Measurements from ENCODE around the gene RIPK4. TPM values are rescaled to one million over a fixed set of nuclear protein-coding genes. Genes with fewer than 3 reads are reported as not detected.
"Not testable (repeated sequence)": the region's sequence is repeated elsewhere in the genome, so short reads cannot be mapped to it uniquely, and the experiment has no call there.

The RIPK4 gene
- total RNA-seq, 4 donors from 2014 or later: 0.91 to 1.7 (median 1.1) TPM

- H3K27me3 ChIP-seq: peaks cover 0 to 89% (median 7%) of the 10 kb centered on the region in 4 donors
- intact Hi-C loops (cut with DNase I): no loop called here
- DNase-seq (ENCODE audit: extremely low spot score): no peak
- H3K27ac ChIP-seq (replicated peaks in 1 of 4): no peak overlapping the region
- H3K4me1 ChIP-seq: no peaks in the 10 kb centered on the region
- H3K9me3 ChIP-seq: no peaks in the 10 kb centered on the region
- no peak overlapping the region for H3K4me3 ChIP-seq
- WGBS: 76% methylated on average over 7 of the region's 8 CpGs
- H3K36me3 ChIP-seq: no peaks in the 10 kb centered on the region
- TF ChIP-seq CTCF (IDR thresholded peaks at IDR 0.05): no peak
- TF ChIP-seq POLR2AphosphoS5 (IDR thresholded peaks at IDR 0.05): no peak
- no peak for TF ChIP-seq EP300 (IDR thresholded peaks at IDR 0.05)
- TF ChIP-seq POLR2A (IDR thresholded peaks at IDR 0.05; ENCODE audit: low read depth): no peak
Observed at GRCh38 chr21:41715649-41716281, 51.1 kb downstream of the RIPK4 start.

- H3K27me3 ChIP-seq: peaks cover 0 to 91% (median 7%) of the 10 kb centered on the region in 4 donors
- DNase-seq (ENCODE audit: extremely low spot score); H3K27ac ChIP-seq (replicated peaks in 1 of 4); H3K4me1 ChIP-seq; H3K4me3 ChIP-seq; intact Hi-C loops (cut with DNase I); H3K9me3 ChIP-seq; H3K36me3 ChIP-seq: not testable (repeated sequence)
- 39% methylated on average over 12 of the region's 13 CpGs for WGBS
Observed at GRCh38 chr21:41714299-41714865, 52.5 kb downstream of the RIPK4 start.

- H3K36me3 ChIP-seq: no peaks in the 10 kb centered on the region
- no peak for DNase-seq (ENCODE audit: extremely low spot score)
- no peak overlapping the region for H3K4me3 ChIP-seq
- H3K9me3 ChIP-seq: no peaks in the 10 kb centered on the region
- H3K4me1 ChIP-seq: no peaks in the 10 kb centered on the region
- peaks cover 0 to 91% (median 7%) of the 10 kb centered on the region in 4 donors for H3K27me3 ChIP-seq
- no peak overlapping the region for H3K27ac ChIP-seq (replicated peaks in 1 of 4)
- intact Hi-C loops (cut with DNase I): no loop called here
- 79% methylated on average over 13 of the region's 22 CpGs for WGBS
- TF ChIP-seq CTCF (IDR thresholded peaks at IDR 0.05): no peak
- no peak for TF ChIP-seq POLR2AphosphoS5 (IDR thresholded peaks at IDR 0.05)
- TF ChIP-seq POLR2A (IDR thresholded peaks at IDR 0.05; ENCODE audit: low read depth): no peak
- no peak for TF ChIP-seq EP300 (IDR thresholded peaks at IDR 0.05)
Observed at GRCh38 chr21:41713495-41714281, 53.2 kb downstream of the RIPK4 start.

GRCh38 chr21:41712730-41713129 lies 54.1 kb downstream of the RIPK4 start:
- Histone ChIP-seq H3K27me3 (peaks cover 0 to 98% (median 7%) of the 10 kb centered on the region in 4 donors), H3K27ac (replicated peaks in 1 of 4) (no peak overlapping the region), H3K9me3 (no peaks in the 10 kb centered on the region), H3K36me3 (no peaks in the 10 kb centered on the region), H3K4me3 (no peak overlapping the region), H3K4me1 (no peaks in the 10 kb centered on the region)
- no peak for DNase-seq (ENCODE audit: extremely low spot score)
- TF ChIP-seq POLR2A (IDR thresholded peaks at IDR 0.05; ENCODE audit: low read depth) (no peak), EP300 (IDR thresholded peaks at IDR 0.05) (no peak), POLR2AphosphoS5 (IDR thresholded peaks at IDR 0.05) (no peak), CTCF (IDR thresholded peaks at IDR 0.05) (no peak)
- 39% methylated on average over 9 of the region's 9 CpGs for WGBS
- intact Hi-C loops (cut with DNase I): no loop called here

GRCh38 chr21:41712201-41712600 lies 54.7 kb downstream of the RIPK4 start:
- no peak for TF ChIP-seq CTCF (IDR thresholded peaks at IDR 0.05)
- TF ChIP-seq EP300 (IDR thresholded peaks at IDR 0.05): no peak
- TF ChIP-seq POLR2A (IDR thresholded peaks at IDR 0.05; ENCODE audit: low read depth): no peak
- TF ChIP-seq POLR2AphosphoS5 (IDR thresholded peaks at IDR 0.05): no peak
- Histone ChIP-seq H3K27me3 (peaks cover 0 to 94% (median 7%) of the 10 kb centered on the region in 4 donors), H3K9me3 (no peaks in the 10 kb centered on the region), H3K4me1 (no peaks in the 10 kb centered on the region), H3K36me3 (no peaks in the 10 kb centered on the region), H3K4me3 (no peak overlapping the region), H3K27ac (replicated peaks in 1 of 4) (no peak overlapping the region)
- intact Hi-C loops (cut with DNase I): no loop called here
- DNase-seq (ENCODE audit: extremely low spot score): no peak
- 17% methylated on average over 13 of the region's 18 CpGs for WGBS

Data from esophagus muscularis mucosa (tissue), 4 donors.